GDM1 (cell line): ENCODE data around the gene TRIM46.
A peak's percentile ranks its signal among the peaks of the same experiment; 100 is the strongest.
"Not testable (repeated sequence)": the region's sequence is repeated elsewhere in the genome, so short reads cannot be mapped to it uniquely, and the experiment has no call there.

Experiments used
- DNase-seq: peaks from one replicate; lab custom pipeline; 2025; lab: John Stamatoyannopoulos, UW

TRIM46 gene

DNA sequence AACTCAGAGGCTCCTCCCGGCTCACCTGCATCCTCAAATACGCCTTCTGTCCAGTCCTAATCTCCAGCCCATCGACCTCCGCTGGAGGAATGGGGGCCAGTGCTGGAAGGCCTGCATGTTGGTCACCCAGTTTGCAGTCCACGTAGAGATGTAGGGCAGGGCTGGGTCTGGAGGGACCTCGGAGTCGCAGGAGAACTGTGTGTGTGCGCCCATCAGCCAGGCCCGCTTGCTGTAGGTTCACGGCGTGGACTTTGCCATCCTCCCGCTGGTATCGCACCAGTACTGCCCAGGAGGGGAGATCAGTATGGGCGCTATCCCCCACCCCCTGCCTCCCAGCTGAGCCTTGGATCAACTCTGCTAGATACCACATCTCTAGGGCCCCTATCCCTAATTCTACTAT lies 31.4 kb downstream of the TRIM46 start:
- DNase-seq = no peak

DNA sequence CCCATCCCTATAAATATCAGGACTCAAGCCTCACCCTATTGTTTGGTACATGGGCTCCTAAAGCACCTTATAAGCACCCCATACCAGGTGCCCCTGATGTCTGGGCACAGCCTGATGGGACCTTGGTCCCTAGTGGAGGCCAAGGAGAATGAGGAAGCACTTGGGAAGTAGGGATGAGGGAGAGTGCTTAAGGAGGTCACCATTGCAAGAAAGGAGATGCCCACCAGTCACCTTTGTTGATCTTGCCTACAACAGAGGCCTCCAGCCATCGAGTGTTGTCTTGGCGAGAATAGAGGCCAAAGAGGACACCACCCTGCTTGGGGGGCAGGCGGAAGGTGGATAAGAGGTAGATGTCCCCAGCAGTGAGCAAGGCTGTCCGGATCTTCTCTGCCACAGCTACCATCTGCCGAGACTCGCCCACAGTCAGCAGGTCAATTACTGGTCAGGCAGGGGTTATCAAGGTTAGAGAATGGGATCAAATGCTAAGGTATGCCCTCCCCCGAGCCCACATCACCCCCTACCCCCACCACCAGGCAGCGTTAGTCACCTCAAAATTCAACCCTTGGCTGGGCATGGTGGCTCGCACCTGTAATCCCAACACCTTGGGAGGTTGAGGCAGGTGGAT lies 32.4 kb downstream of the TRIM46 start:
- DNase-seq = no peak

DNA sequence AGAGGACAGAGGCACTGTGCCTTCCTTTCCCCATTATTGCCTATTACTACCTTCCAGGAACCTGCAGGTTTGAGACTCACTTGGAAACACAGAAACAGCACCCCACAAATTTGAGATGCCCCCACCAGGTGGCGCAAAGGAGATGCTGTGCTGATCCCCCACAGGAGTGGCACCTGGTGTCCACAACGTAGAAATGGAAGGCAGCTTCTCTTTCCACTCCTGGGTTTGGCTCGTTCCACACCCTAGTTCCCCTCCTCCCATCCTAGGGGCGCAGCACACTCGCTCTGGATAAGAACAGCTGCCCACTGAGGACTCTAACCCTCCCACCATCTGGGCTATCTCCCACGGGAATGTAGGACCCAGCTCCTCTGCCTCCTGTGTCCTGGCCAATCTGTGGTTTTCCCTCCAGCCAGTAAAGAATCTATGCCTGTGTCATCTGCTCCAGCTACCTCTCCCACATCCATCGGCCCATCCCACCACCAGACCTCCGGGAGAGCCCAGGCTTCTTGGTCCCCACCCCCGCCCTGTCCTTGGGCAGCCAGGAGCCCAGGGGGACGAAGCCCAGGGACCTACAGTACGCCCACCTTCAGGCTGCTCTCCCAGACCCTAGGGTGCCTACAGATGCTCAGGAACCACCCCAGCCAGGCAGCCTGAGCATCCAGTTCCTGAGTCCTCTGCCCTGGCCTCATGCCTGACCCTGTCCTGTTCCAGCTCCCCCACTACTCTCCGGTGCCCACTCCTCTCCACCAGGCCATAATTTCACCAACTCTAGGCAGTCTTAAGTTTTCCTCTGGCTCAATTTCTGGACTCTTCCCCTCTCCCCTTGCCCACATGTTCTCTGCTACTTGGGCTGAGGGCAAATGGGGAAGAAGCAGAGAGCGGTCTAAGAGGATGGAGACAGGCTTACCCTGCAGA lies 33.5 kb downstream of the TRIM46 start:
- DNase-seq = peak; percentile 73

DNA sequence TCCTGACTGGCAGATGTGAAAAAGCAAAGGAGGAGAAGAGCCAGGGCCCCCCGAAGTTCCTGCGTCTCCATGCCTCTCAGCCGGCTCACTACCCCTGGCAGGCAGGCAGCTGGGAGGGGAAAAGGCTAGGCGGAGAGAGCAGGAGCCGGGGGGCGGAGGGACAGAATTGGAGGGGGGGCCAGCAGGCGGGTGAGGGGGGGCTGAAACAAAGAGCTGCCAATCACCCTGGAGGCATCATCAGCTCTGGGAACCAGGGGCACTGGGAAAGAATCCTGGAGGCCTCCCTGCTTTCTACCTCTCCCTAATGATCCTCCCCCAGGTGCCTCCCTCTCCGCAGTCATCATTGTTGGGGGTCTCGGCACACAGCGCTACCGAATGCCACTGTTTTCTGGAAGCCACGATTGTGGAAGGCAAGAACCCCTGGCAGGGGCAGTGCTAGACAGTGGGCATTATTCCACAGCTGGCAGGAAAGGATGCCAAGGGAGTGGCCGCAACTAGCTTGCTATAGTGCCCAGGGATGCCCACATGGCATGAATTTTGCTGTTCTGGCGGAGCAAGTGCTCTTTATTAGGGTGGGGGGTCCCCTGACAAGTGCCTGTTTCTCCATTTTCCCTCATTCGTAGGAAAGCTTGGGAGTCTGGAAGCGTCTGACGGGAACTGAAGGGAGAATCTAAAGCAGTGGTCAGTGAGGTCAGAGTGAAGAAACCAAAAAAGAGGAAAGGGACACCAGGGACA lies 34.3 kb downstream of the TRIM46 start, which contains the start of gene THBS3:
Gene THBS3, minus strand, starts transcription at position 92 of the 735 bp plus-strand sequence. Its CDS starts 21 bp downstream, at position 71.
- no peak for DNase-seq

- DNase-seq = peak; percentile 51
Observed at GRCh38 chr1:155208541-155209311, 35.1 kb downstream of the TRIM46 start, which contains the start of gene MTX1. Gene MTX1, plus strand, starts transcription at chr1:155208695. Its CDS starts 110 bp downstream, at chr1:155208805.

GRCh38 chr1:155209312-155209721 lies 35.7 kb downstream of the TRIM46 start:
- no peak for DNase-seq

- DNase-seq = no peak
Observed at GRCh38 chr1:155210314-155211104, 36.9 kb downstream of the TRIM46 start.

- not testable (repeated sequence) for DNase-seq
Observed at GRCh38 chr1:155211381-155212050, 37.9 kb downstream of the TRIM46 start.

- DNase-seq = not testable (repeated sequence)
Observed at GRCh38 chr1:155212051-155212440, 38.4 kb downstream of the TRIM46 start.

DNA sequence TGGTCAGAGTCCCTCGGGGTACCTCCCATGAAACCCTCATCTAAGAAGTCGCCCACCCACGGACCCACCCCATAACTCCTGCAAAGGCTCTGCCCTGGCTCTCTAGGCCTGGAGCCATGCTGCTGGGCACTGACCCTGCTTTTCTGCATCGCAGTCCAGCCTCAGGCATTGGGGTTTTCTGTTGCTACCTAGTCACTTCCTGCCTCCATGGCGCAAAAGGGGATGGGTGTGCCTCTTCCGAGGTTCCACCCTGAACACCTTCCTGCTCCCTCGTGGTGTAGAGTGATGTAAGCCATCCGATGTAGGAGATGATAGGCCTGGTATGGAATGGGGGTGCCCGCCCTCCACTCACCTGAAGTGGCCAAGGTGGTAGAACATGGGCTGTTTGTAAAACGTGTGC lies 41.1 kb downstream of the TRIM46 start:
- not testable (repeated sequence) for DNase-seq

DNA sequence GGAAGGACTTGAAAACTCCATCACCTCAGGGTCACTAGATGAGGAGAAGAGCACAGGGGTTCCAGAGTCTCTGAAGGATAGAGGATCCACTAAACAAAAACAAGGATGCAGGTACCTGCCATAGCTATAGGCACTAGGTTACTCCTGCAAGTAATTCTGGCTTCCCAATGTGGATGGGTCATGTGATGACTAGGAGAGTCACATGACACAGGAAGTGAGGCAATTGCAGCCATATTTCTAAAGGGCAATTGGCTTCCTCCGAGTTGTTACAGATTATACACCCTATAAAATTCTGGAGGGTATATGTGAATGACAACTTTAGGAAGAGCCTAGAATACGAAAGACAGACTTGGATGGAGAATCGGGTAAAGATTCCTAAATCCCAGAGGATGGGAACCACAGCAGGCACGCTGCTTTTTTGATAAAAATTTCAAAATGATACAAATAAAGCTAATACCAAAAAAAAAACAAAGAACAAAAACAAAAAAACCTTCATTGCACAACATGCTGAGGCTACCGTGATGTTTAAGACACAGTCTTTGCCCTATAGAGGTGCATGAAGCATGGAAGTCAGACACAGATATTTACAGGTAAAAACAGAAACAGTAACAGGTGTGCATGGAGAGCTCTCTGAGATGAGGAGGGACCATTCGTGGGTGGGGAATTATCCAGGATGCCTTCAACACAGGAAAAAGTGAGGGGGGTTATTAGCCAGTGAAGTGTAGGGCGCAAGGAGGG lies 45.4 kb downstream of the TRIM46 start:
- peak; percentile 7 for DNase-seq

GRCh38 chr1:155219592-155220031 lies 46.0 kb downstream of the TRIM46 start:
- DNase-seq = no peak

- DNase-seq = not testable (repeated sequence)
Observed at GRCh38 chr1:155220211-155220965, 46.7 kb downstream of the TRIM46 start.

GRCh38 chr1:155223047-155223446 lies 49.4 kb downstream of the TRIM46 start:
- no peak for DNase-seq

DNA sequence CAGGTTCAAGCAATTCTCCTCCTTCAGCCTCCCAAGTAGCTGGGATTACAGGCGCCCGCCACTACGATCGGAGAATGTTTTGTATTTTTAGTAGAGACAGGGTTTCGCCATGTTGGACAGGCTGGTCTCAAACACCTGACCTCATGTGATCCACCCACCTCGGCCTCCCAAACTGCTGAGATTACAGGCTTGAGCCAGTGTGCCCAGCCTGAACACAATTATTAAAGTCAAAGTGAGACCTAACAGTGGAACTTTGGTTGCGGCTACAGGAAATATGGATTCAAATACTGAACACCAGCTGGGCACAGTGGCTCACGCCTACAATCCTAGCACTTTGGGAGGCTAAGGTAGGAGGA lies 51.7 kb downstream of the TRIM46 start:
- DNase-seq = not testable (repeated sequence)

- DNase-seq = peak; percentile 77
Observed at GRCh38 chr1:155226188-155226909, 52.7 kb downstream of the TRIM46 start.

- DNase-seq = no peak
Observed at GRCh38 chr1:155226910-155227260, 53.2 kb downstream of the TRIM46 start.
